GM19351 (cell line): Measurements from ENCODE around the gene NTM.
"Not testable (repeated sequence)": the region's sequence is repeated elsewhere in the genome, so short reads cannot be mapped to it uniquely, and the experiment has no call there.

Experiments
- ATAC-seq: cut with Tn5 transposase; IDR thresholded peaks from one replicate; pipeline ENCODE4 v1.9.1; 2021; ENCODE audit warnings: mild to moderate bottlenecking, moderate library complexity; ENCODE audit not compliant: unreplicated experiment

The NTM gene

DNA sequence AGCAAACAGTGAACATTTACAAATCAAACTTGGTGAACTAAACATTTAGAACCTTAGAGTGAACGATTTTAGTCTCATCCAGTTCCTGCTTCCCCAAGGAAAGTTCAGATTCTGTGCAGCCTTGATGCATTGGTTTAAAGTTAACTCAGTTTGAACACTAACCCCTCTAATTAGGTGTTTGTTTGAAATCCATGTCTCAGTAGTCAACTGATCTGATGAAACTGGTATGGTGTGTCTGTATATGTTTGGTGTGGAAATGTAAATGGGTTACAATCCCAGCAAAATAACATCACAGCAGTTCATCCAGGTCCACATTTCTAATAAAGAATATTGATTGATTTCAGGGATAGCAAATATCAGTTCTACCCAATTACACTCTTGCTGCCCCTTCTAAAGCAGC is 532.0 kb downstream of the NTM start:
- ATAC-seq: no peak

DNA sequence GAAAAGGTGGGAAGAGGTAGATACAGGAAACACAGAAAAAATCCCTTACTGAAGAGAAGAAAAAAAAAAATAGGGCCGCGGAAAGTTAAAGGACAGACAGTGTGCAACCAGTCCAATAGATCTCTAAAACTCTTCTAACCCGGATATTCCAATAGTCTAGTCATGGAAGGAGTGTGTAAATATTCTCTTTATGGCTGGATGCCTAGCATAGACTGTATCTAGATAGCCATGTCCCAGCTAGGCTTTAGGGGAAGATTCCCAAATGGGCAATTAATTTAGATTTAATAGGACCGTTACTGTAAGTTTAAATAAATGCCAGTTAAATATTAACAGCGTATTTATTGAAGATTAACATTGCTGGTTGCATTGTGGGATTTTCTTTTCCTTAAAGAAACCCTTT is 532.7 kb downstream of the NTM start:
- no peak for ATAC-seq

DNA sequence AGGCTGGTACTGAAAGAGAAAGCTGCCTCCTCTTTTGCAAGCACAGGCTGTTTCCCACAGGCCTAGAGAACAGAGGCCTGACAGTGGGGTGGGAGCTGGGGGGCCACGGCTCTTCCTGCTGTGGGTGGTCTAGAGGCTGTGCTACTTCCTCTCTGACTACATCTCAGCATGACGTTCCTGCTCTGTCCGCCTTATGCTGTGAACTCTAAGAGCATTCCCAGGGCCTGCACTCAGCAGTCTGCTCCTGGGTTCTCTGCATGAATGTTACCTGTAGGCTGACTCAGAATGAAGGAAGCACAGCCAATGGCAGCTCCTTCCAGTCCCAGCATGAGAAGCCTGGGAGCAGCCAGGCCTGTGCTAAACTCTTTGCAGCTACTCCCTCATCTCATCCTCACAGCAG is 534.3 kb downstream of the NTM start:
- no peak for ATAC-seq

- ATAC-seq: no peak
Measured at GRCh38 chr11:131906963-131907362, 536.5 kb downstream of the NTM start.

DNA sequence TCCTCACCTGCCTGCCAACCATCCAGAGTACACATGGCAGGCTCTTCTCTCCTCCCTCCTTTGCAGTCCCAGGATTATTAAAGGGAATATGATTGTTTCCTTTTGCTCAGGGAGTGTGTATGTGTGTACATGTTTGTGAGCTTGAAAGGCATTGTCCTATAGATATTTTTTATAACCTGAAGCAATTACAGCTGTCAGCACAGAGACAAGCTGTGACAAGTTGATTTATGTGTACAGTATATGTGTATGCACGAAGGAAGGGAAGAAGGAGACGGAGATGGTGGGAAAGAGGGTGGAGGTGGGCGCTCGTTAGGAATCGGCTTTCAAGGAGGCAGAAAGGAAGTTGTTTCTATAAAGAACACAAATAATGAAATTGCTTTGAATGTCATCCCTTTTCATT is 537.0 kb downstream of the NTM start:
- no peak for ATAC-seq

GRCh38 chr11:131908316-131908715 is 537.9 kb downstream of the NTM start:
- ATAC-seq: no peak

DNA sequence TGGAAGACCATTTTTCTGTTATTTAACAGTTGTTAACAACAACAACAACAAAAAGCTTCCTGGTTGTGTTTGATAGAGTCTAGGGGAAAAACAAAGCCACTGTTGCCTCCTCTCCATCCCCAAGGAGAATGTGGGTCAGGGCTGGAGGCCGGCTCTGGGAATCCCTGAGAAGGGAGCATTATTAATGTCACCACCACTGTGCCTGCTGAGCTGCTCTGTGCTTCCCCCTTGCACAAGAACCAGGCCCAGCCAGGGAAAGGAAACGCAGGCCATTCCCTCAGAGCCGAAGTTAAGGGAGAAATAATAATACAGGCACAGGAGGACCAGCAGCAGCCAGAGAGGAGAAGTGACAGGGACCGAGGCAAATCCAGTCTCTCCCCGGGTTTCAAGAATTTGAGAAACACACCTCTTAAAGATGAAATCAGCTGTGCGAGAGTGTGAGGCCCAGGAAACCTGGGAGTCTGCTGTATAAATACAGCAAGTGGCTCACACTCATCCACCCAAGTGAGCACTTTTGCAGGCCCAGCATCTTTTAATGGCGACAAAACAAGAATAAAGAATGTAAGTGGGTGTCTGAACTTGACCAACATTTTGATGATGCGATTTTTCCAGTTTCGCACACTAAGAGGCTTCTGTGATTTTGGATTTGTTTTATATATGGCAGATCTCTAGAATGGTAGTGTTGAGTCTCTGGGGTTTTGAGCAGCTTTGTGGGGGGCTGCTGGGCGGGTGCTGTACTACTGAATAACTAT is 539.2 kb downstream of the NTM start:
- no peak for ATAC-seq

DNA sequence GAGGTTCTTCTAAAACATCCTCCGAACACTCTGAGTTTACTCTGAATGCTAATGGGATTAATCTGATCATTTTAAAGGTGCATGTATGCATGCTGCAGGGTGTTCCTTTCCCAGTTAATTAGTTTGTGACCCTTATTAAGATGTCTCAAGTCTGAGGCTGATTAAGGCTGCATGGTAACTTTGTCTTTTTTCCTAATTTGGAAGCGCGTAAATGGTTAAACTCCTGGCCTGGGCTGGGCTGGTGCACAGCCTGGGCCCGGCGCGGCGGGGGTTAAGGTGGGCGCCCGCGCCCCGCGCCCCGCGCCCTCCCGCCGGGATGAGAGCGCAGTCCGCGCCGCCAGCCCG is 539.7 kb downstream of the NTM start:
- ATAC-seq: no peak

- no peak for ATAC-seq
Measured at GRCh38 chr11:131910523-131911387, 540.3 kb downstream of the NTM start.

DNA sequence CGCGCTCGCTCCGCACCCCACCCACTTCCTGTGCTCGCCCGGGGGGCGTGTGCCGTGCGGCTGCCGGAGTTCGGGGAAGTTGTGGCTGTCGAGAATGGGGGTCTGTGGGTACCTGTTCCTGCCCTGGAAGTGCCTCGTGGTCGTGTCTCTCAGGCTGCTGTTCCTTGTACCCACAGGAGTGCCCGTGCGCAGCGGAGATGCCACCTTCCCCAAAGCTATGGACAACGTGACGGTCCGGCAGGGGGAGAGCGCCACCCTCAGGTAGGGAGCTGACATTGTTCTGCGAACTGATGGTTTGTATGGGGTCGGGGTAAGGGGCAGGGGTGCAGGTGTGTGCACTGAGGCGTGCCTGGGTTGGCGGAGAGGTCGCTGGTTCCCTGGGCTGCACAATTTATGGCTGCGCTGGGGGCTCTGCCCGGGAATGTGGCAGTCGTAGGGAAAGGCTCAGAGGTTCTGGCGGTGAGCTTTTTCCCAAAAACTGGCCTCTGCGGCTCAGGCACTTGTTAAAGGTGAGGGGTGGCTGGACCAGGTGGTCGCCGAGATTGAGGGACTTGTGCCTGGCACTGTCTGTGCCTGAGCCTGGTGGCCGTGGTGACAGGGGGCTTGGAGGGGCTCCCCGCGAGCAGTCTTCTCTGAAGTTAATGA is 541.1 kb downstream of the NTM start:
- not testable (repeated sequence) for ATAC-seq

- no peak for ATAC-seq
Measured at GRCh38 chr11:131912134-131912533, 541.7 kb downstream of the NTM start.

DNA sequence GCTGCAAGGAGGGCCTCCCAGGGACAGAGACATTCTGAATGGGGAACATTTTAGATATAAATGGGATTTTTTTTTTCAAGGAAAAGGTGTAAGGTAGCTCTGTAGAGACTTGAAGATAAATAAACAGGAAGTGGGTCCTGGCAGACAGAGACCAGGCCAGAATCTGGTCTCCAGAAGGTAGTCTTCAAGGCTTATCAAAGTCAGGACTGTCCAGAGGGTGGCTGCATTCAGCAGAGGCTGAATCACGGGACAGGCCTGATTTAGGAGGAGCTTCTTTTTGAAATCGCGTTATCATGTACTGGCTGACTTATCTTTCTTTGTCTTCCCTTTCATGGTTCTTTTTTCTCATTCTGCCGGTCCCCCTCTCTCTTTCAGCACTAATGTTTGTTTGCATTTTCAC is 542.9 kb downstream of the NTM start:
- no peak for ATAC-seq

- peak; percentile 51 for ATAC-seq
Measured at GRCh38 chr11:131914361-131914774, 544.0 kb downstream of the NTM start.

- no peak for ATAC-seq
Measured at GRCh38 chr11:131916638-131917037, 546.2 kb downstream of the NTM start.

DNA sequence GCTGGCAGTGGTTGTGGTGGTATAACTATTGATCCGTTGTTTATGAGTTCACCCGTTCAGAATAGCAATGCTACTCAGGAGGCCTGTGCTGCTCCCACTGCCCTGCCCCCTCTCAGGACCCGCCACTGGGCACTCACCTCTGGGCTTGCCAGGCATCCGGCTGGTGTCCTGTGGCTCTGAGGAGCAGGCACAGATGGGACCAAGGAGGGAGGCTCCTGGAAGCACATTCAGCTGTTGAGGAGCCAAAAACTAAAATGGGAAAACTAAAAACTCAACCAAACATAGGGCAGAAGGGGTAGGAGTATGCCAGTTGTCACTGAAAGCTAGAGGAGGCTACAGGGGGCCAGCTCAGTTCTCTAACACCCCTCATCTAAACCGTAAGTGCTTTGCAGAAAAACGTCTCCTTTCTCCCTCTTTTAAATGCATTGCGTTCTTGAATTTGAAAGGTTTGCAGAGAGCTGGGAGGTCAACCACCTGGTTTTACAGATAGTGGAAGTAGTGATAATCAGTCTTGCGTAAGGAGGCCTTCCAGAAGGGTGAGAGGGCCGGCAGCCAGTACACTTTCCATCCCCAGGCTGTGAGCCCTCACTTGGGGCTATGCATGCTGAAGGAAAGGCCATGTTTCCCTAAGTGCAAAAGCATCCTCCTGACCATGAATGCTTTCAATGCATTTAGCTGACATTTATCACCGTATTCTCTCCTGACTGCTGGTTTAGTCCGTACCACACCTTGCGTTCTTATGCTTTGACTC is 547.4 kb downstream of the NTM start:
- no peak for ATAC-seq

DNA sequence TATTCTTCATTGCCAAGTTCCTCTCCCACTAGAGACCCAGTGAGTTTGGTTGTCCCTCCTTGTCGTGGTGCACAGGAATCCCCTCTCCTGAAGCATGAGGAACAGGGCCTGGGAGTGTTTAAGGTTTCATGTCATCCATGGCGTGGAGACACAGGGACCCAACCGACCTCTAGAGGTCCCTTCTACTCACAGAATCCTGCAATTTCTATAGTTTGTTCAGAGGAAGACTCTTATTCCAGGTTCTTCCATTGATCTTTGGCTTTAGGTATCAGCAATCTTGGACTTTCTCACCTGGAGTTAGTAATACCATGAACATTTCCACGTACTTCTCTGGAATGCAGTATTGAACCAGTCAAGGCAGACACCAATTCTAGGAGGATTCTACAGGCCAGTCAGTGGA is 548.2 kb downstream of the NTM start:
- no peak for ATAC-seq

DNA sequence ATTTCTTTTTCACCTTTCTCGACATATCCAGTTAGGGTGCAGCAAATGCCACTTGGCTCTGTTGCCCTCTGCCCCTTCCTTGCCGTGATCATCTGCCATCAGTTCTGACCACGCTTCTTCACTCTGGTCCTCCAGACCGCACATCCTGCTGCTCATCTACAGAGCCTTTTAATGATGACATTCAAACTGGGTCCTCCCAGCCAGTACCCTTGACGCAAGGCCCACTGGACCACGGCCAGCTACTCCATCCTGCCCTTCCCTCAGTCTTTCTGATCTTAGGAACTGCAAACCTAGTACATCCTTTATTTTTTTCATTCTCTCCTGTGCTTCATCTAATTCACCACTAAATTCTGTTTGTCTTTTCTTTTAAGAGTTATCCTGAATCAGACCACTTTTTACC is 551.8 kb downstream of the NTM start:
- no peak for ATAC-seq

- no peak for ATAC-seq
Measured at GRCh38 chr11:131923309-131923708, 552.9 kb downstream of the NTM start.

DNA sequence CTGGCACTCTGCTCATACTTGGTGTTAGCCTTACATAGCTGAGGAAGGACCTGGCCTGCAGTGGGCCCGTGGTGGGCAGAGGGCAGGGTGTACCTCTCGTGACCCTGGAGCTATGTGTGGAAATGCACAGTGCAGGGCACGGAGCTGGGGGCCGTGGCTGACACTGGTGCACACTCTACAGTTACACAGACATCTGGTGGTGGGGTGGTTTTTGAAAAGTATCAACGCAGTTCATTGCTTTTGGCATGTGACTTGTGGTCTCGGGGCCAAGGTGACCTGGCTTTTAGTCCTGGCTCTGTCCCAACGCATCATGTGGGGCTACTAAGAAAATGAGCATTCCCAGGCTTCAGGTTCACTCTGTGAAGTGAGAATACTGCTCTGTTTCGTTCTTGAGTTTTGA is 553.6 kb downstream of the NTM start:
- ATAC-seq: no peak

GRCh38 chr11:131924457-131925201 is 554.2 kb downstream of the NTM start:
- no peak for ATAC-seq
